GM18858 (cell line): ENCODE data around the gene NRIP3.

Source experiments
- ATAC-seq: cut with Tn5 transposase; IDR thresholded peaks from one replicate; pipeline ENCODE4 v1.9.1; 2021; ENCODE audit not compliant: unreplicated experiment

The NRIP3 gene

GRCh38 chr11:9003573-9004182 lies at the start of gene NRIP3:
NRIP3 (minus strand) TSS chr11:9004001; CDS start chr11:9003935, 66 bp downstream.
- ATAC-seq: no peak

- ATAC-seq: no peak
These were observed 48.5 kb upstream of the NRIP3 start for GRCh38 chr11:9052316-9052715.

DNA sequence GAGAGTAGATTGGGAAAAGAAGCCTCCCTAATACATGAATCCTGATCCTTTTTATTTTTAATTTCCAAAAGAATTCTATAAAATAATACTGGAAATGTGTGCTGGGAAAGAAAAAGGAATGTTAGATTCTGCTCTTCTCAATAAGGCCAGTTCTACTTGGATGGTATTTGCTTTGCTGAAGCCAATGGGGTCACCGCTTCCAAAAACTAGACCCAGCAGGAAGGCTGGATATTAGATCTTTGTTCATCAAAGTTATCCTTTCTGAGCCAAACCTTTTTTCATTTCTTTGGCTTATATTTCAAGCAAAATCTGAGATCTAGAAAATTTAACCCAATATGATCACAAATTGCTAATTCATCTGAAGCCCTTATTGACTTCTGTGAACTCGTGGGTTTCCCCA lies 46.2 kb upstream of the NRIP3 start:
- no peak for ATAC-seq

DNA sequence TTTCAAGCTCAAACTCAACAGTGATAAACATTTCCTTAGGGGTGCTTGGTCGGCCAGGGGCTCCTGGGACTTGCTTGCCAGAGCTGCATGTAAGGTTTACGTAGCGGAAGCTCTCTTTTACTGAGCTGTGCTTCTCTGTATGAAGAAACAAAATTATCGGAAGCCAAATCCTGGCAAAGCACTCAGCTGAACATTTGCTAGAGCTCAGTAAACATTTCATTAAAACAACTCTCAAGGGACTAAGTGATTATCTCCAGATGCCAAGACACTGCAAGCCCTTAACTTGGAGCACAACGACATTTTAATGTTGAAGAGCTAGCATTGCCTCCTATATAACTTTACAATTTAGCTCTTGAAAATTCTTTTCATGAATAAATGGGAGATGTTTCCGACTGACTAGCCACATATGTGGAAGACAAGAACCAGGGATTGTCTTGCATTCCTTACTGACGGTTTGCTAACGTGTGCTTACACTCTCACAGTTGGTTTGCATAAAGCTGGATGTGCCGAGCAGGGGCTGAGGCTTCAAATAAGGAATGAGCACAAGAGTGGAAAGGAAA lies 44.2 kb upstream of the NRIP3 start:
- ATAC-seq: no peak

GRCh38 chr11:9046481-9046880 lies 42.7 kb upstream of the NRIP3 start:
- ATAC-seq: no peak

- ATAC-seq: no peak
These were observed 38.7 kb upstream of the NRIP3 start for GRCh38 chr11:9042488-9042887.

GRCh38 chr11:9041747-9042146 lies 37.9 kb upstream of the NRIP3 start:
- no peak for ATAC-seq

GRCh38 chr11:9040410-9040809 lies 36.6 kb upstream of the NRIP3 start:
- no peak for ATAC-seq

DNA sequence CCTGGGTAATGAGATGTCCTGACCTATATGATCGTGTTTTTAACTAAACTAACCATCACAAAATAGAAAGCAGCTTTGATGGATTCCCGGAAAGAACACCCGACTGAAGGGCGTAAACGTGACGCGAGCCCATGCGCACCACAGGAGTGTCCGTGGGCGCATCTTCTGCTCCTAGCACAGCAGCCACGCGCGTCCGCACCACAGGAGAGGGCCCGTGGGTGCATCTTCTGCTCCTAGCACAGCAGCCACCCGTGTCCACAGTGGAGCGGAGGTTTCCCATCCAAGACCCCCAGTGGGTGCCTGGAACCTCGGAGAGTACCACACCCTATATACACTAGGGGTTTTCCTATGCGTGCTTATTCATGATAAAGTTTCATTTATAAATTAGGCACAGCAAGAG lies 36.1 kb upstream of the NRIP3 start:
- ATAC-seq: no peak

DNA sequence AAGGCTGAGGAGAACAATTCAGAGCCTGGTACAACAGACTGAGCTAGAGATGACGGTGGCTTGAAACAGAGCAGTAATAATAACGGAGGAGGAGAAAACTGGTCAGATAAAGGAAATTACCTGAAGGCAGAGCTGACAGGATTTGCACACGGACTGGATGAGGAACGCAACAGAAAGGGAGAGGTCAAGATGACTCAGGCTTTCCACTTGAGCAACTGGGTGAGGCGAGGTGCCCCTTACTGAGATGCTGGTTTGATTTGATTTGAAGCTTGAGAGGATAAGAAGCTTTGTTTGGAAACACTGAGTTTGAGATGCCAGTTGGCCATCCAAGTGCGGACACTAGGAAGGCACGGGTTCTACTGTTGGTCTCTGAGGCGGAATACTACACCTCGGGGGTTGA lies 35.4 kb upstream of the NRIP3 start:
- no peak for ATAC-seq

- ATAC-seq: no peak
These were observed 34.7 kb upstream of the NRIP3 start for GRCh38 chr11:9038541-9038940.

- no peak for ATAC-seq
These were observed 34.2 kb upstream of the NRIP3 start for GRCh38 chr11:9037963-9038362.

- no peak for ATAC-seq
These were observed 33.4 kb upstream of the NRIP3 start for GRCh38 chr11:9037046-9037780.

DNA sequence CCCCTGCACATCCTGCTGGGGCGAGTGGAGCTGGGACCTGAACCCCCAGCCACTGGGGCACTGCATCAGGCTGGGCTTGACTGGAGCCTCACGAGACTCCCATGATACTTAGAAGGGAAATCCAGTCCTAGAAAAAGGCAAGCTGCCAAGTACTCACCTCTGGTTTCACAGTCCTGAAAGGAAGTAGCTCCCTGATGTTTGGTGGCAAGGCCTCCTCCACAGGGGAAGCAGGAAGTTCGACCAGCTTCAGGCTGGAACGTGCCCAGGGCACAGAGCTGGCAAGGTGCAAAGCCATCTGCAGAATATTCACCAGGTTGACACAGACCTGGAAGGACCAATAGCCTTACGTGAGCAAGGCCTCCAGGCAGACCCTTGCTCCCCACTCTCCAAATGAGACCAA lies 26.8 kb upstream of the NRIP3 start:
- ATAC-seq: no peak

GRCh38 chr11:9029422-9029821 lies 25.6 kb upstream of the NRIP3 start:
- ATAC-seq: no peak

DNA sequence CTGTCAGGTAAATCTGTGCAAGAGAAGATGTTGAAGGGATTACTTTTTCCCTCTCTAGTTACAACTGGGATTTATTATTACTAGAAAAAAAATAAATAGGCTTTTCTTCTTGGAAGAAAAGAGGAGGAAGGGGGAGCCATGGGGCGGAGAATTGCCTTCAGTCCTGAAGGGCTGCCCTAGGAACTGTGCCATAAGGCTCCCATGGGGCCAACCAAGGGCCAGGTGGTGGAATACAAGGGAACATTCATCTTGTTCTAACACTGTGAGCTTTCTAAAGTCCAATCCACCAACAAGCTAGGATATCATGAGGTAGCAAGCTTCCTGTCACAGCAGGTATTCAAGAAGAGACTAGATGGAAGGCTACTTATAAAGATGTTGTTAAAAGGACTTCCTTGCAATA lies 24.8 kb upstream of the NRIP3 start:
- no peak for ATAC-seq

DNA sequence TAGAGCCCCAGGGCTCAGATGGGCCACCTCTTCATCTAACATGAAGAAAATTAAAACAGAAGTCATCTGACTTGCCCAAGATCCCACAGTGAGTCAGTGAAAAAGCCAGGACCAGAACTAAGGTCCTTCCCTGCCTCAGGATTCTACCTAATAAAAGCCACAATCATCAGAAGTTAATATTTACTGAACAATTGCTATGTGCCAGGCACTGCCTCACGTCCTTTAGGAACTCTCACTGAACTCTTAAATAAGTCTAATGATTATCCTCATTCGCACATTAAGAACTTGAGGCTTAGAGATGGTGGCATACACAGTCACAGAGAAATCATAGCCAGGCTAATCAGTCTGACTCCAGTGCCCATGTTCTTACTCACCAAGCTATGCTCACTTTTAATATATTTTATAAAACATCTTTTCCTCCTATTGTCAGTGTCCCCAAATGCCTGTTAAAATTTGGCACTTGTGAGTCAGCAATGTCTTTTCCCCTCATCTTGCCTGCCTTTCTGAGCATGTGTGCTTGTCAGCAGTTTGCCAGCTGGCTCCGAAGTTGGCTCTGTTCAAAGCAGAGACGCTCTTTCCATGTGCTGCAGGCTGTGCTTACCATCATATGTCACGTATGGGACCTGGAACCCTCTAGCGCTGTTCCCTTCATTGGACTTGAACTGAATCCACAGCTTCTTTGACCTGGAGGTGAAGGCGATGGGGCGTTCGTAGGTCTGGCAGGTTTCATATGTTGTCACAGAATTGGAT lies 21.5 kb upstream of the NRIP3 start:
- ATAC-seq: no peak

DNA sequence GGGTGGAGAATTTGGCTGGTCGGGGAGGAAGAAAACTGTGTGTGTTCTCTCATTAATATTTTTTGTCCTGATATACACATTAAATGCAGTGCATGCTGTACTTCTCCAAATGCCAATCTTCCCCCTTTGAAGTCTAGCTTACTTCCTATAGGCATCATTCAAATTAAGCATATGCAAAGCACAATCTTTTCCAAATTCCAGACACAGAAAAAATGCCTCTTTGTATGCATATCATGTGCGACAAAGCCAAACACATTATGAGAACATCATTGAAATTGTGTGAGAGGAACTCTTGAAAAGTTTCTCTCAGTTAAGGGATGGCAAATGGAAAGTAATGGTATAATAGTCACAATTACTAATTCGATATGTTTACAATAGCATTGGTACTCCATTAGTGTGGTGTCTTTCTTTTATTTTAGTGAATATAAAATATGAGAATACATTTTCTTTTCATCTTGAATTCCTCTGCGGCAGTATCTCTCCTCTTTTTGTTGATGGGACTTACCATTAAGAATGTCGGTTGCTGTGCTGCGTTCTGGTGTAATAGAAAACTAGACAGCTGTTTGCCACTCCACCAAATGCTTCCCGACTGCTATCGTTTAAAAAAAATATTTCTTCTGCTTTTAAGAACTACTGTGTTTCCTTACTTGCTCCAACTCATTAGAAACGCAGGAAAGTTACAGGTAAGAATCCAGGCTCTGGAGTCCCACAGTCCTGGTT lies 19.3 kb upstream of the NRIP3 start:
- no peak for ATAC-seq

DNA sequence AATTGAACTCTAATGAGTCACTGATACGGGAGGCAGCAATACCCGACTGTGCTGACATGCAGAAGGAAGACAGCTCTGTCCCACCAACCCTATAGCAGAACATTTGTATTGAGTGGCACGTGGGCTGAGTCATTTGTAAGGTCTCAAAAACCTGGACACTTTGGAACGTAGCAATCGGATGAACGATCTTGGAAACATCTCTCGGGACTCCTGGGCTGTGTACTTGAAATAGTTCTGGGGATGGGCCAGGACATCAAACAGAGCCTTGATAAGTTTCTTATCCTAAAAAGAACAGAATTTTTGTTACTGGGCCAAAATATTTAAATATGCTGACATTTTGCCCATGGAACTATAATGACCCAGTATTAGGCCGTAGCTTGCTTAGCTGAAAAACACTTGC lies 17.1 kb upstream of the NRIP3 start:
- ATAC-seq: no peak

- ATAC-seq: no peak
These were observed 16.1 kb upstream of the NRIP3 start for GRCh38 chr11:9019861-9020260.

- no peak for ATAC-seq
These were observed 14.0 kb upstream of the NRIP3 start for GRCh38 chr11:9017773-9018172.
